Measurements from ENCODE around the gene KCTD11.

The KCTD11 gene

GRCh38 chr17:7326186-7326585 is 25.8 kb upstream of the KCTD11 start:
- Mint-ChIP-seq H3K27ac (no peak overlapping the region), H3K9me3 (no peaks in the 10 kb centered on the region), H3K4me1 (peaks cover 22% of the 10 kb centered on the region), H3K27me3 (ENCODE audit: low read depth) (no peaks in the 10 kb centered on the region), H3K4me3 (peak overlapping the region; percentile 43 to 72 (median 59)), H3K36me3 (ENCODE audit: low read depth) (peaks cover 23% of the 10 kb centered on the region)
- TF ChIP-seq, protein P1, sequence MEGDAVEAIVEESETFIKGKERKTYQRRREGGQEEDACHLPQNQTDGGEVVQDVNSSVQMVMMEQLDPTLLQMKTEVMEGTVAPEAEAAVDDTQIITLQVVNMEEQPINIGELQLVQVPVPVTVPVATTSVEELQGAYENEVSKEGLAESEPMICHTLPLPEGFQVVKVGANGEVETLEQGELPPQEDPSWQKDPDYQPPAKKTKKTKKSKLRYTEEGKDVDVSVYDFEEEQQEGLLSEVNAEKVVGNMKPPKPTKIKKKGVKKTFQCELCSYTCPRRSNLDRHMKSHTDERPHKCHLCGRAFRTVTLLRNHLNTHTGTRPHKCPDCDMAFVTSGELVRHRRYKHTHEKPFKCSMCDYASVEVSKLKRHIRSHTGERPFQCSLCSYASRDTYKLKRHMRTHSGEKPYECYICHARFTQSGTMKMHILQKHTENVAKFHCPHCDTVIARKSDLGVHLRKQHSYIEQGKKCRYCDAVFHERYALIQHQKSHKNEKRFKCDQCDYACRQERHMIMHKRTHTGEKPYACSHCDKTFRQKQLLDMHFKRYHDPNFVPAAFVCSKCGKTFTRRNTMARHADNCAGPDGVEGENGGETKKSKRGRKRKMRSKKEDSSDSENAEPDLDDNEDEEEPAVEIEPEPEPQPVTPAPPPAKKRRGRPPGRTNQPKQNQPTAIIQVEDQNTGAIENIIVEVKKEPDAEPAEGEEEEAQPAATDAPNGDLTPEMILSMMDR (IDR thresholded peaks at IDR 0.05; ENCODE audit: unreplicated experiment in 3 of 3): no peak

GRCh38 chr17:7327056-7327455 is 24.9 kb upstream of the KCTD11 start:
- peaks cover 22% of the 10 kb centered on the region for H3K4me1 Mint-ChIP-seq
- H3K27ac Mint-ChIP-seq: no peak overlapping the region
- H3K36me3 Mint-ChIP-seq (ENCODE audit: low read depth): peaks cover 14% of the 10 kb centered on the region
- TF ChIP-seq, protein P1 (IDR thresholded peaks at IDR 0.05; ENCODE audit: unreplicated experiment in 3 of 3): no peak
- H3K4me3 Mint-ChIP-seq: peak overlapping the region; percentile 34 to 72 (median 59)
- H3K27me3 Mint-ChIP-seq (ENCODE audit: low read depth): no peaks in the 10 kb centered on the region
- no peaks in the 10 kb centered on the region for H3K9me3 Mint-ChIP-seq

- peak overlapping the region; percentile 68 to 98 (median 70) for H3K4me3 Mint-ChIP-seq
- H3K36me3 Mint-ChIP-seq (ENCODE audit: low read depth): peaks cover 10% of the 10 kb centered on the region
- no peak overlapping the region for H3K27ac Mint-ChIP-seq
- peaks cover 26% of the 10 kb centered on the region for H3K4me1 Mint-ChIP-seq
- TF ChIP-seq, protein P1 (IDR thresholded peaks at IDR 0.05; ENCODE audit: unreplicated experiment in 3 of 3): no peak
- no peaks in the 10 kb centered on the region for H3K9me3 Mint-ChIP-seq
- H3K27me3 Mint-ChIP-seq (ENCODE audit: low read depth): no peaks in the 10 kb centered on the region
These were observed 24.5 kb upstream of the KCTD11 start for GRCh38 chr17:7327501-7327900.

DNA sequence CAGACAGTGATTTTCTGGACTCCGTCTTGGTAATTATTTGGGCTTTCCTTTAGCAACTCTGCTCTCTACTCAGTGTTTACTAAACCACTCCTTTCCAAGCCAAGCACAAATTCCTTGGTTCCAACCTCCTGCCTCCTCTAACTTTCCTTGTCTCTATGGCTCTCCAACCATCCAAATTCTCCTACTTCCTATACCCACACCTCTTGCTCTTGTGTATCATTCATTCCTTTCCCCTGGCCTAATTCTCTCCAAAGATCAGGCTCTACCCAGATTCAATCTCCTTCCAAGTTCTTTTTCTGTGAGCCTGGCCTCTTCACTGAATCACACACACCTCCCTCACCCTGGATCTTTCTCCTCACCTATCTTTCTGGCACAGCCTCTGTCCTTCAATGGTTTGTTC is 24.0 kb upstream of the KCTD11 start:
- H3K9me3 Mint-ChIP-seq: no peaks in the 10 kb centered on the region
- H3K4me1 Mint-ChIP-seq: peaks cover 30% of the 10 kb centered on the region
- H3K4me3 Mint-ChIP-seq: peak overlapping the region; percentile 83 to 98 (median 87)
- TF ChIP-seq, protein P1 (IDR thresholded peaks at IDR 0.05; ENCODE audit: unreplicated experiment in 3 of 3): no peak
- H3K27ac Mint-ChIP-seq: peak overlapping the region in 2 of 3 experiments; percentile 85 to 96
- H3K36me3 Mint-ChIP-seq (ENCODE audit: low read depth): peaks cover 7% of the 10 kb centered on the region
- no peaks in the 10 kb centered on the region for H3K27me3 Mint-ChIP-seq (ENCODE audit: low read depth)

- Mint-ChIP-seq H3K27me3 (ENCODE audit: low read depth) (no peaks in the 10 kb centered on the region), H3K4me1 (peaks cover 30% of the 10 kb centered on the region), H3K9me3 (no peaks in the 10 kb centered on the region), H3K4me3 (peak within 1 kb of the TSS; percentile 92 to 98 (median 94)), H3K27ac (peak within 1 kb of the TSS; percentile 96 to 98 (median 97)), H3K36me3 (ENCODE audit: low read depth) (peaks cover 4% of the 10 kb centered on the region)
- TF ChIP-seq, protein P1 (IDR thresholded peaks at IDR 0.05; ENCODE audit: unreplicated experiment in 3 of 3): peak in 1 of 3 experiments; percentile 15
These were observed 23.1 kb upstream of the KCTD11 start, which contains the start of gene NEURL4 for GRCh38 chr17:7328840-7329373. Gene NEURL4 (minus strand): TSS chr17:7329335. CDS start chr17:7329312, 23 bp downstream.
